Measurements from ENCODE around the gene GSTO1. TPM values are rescaled to one million over a fixed set of nuclear protein-coding genes. Genes with fewer than 3 reads are reported as not detected.

GSTO1 gene
- total RNA-seq, 1 donor from 2014 or later = 74.1 TPM

DNA sequence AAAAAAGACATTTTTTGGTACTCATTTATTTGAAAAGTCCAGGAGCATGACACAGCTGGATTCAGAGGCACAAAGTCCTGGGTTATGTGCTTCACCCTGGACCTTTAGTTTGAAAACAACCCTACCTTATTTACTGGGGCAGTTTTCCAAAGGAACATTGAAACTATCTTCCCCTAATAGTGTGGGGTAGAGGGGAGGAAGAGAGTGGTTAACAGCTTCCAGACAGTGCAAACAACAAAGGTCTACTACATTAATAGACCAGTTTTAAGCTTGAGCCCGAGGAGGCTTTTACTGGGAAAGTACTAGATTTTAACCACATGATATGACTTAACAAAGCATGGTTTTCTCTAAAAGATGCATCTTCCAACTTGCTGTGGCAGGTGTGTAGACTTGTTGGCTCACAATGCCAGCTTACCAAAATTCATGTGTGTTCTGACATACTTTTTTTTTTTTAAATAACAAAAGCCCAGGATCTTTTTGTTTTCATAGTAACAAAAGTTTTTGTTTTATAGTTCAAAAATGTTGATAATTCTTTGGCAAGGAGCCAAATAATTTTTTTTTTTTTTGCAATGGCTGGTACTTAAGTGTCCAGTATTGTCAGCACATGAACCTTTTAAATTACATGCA lies 1.8 kb downstream of the GSTO1 start:
- no peaks in the 10 kb centered on the region for H3K27me3 Mint-ChIP-seq
- peak overlapping the region; percentile 83 for H3K27ac Mint-ChIP-seq
- H3K36me3 Mint-ChIP-seq = peaks cover 16% of the 10 kb centered on the region
- TF ChIP-seq, protein P1, sequence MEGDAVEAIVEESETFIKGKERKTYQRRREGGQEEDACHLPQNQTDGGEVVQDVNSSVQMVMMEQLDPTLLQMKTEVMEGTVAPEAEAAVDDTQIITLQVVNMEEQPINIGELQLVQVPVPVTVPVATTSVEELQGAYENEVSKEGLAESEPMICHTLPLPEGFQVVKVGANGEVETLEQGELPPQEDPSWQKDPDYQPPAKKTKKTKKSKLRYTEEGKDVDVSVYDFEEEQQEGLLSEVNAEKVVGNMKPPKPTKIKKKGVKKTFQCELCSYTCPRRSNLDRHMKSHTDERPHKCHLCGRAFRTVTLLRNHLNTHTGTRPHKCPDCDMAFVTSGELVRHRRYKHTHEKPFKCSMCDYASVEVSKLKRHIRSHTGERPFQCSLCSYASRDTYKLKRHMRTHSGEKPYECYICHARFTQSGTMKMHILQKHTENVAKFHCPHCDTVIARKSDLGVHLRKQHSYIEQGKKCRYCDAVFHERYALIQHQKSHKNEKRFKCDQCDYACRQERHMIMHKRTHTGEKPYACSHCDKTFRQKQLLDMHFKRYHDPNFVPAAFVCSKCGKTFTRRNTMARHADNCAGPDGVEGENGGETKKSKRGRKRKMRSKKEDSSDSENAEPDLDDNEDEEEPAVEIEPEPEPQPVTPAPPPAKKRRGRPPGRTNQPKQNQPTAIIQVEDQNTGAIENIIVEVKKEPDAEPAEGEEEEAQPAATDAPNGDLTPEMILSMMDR (conservative IDR thresholded peaks at IDR 0.05) = no peak
- H3K9me3 Mint-ChIP-seq = no peaks in the 10 kb centered on the region
- H3K4me3 Mint-ChIP-seq = peak overlapping the region; percentile 98
- peaks cover 41% of the 10 kb centered on the region for H3K4me1 Mint-ChIP-seq (ENCODE audit: unreplicated experiment)
- no peak for DNase-seq (ENCODE audit: extremely low spot score, unreplicated experiment)

DNA sequence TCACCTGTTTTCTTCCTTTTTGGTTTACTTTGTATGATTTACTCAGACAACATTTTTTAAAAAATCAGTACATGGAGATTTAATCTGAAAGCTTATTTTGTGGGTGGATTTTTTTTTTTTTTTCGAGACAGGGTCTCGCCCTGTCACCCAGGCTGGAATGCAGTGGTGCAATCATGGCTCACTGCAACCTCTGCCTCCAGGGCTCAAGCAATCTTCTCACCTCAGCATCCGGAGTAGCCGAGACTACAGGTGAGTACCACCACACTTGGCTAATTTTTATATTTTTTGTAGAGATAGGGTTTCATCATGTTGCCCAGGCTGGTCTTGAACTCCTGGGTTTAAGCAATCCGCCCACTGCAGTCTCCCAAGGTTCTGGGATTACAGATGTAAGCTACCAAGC lies 2.5 kb downstream of the GSTO1 start:
- H3K27ac Mint-ChIP-seq = no peak overlapping the region
- peak overlapping the region; percentile 32 for H3K4me3 Mint-ChIP-seq
- no peaks in the 10 kb centered on the region for H3K9me3 Mint-ChIP-seq
- DNase-seq (ENCODE audit: extremely low spot score, unreplicated experiment) = no peak
- peaks cover 41% of the 10 kb centered on the region for H3K4me1 Mint-ChIP-seq (ENCODE audit: unreplicated experiment)
- no peaks in the 10 kb centered on the region for H3K27me3 Mint-ChIP-seq
- TF ChIP-seq, protein P1 (conservative IDR thresholded peaks at IDR 0.05) = no peak
- H3K36me3 Mint-ChIP-seq = peaks cover 16% of the 10 kb centered on the region

DNA sequence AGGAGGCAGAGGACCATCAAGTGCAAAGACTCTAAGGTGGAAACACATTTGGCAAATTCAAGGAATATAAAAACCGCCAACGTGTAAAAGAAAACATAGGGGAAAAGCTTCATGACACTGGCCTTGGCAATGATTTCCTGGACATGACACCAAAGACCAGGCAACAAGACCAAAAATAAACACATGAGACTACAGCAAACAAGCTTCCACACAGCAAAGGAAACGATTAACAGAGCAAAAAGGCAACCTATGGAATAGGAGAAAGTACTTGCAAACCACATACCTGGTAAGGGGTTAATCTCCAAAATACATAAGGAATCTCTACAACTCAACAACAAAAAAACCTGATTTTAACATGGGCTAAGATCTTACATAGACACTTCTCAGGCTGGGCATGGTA lies 3.5 kb downstream of the GSTO1 start:
- Mint-ChIP-seq H3K36me3 (peaks cover 16% of the 10 kb centered on the region), H3K9me3 (no peaks in the 10 kb centered on the region), H3K4me3 (no peak overlapping the region), H3K27ac (no peak overlapping the region), H3K4me1 (ENCODE audit: unreplicated experiment) (peaks cover 39% of the 10 kb centered on the region), H3K27me3 (no peaks in the 10 kb centered on the region)
- TF ChIP-seq, protein P1 (conservative IDR thresholded peaks at IDR 0.05) = no peak
- DNase-seq (ENCODE audit: extremely low spot score, unreplicated experiment) = no peak

DNA sequence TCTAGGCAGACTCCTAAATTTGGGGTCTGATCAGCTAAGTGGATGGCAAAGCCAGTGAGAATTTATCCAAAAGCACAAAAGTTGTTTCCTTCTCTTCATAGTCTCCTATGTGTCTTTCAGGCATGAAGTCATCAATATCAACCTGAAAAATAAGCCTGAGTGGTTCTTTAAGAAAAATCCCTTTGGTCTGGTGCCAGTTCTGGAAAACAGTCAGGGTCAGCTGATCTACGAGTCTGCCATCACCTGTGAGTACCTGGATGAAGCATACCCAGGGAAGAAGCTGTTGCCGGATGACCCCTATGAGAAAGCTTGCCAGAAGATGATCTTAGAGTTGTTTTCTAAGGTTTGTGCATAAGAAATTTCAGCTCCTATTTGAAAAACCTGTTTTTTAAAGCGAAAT lies 4.8 kb downstream of the GSTO1 start:
- Mint-ChIP-seq H3K4me1 (ENCODE audit: unreplicated experiment) (peaks cover 26% of the 10 kb centered on the region), H3K9me3 (no peaks in the 10 kb centered on the region), H3K27me3 (no peaks in the 10 kb centered on the region), H3K27ac (no peak overlapping the region), H3K36me3 (peaks cover 16% of the 10 kb centered on the region), H3K4me3 (no peak overlapping the region)
- TF ChIP-seq, protein P1 (conservative IDR thresholded peaks at IDR 0.05) = no peak
- DNase-seq (ENCODE audit: extremely low spot score, unreplicated experiment) = no peak

DNA sequence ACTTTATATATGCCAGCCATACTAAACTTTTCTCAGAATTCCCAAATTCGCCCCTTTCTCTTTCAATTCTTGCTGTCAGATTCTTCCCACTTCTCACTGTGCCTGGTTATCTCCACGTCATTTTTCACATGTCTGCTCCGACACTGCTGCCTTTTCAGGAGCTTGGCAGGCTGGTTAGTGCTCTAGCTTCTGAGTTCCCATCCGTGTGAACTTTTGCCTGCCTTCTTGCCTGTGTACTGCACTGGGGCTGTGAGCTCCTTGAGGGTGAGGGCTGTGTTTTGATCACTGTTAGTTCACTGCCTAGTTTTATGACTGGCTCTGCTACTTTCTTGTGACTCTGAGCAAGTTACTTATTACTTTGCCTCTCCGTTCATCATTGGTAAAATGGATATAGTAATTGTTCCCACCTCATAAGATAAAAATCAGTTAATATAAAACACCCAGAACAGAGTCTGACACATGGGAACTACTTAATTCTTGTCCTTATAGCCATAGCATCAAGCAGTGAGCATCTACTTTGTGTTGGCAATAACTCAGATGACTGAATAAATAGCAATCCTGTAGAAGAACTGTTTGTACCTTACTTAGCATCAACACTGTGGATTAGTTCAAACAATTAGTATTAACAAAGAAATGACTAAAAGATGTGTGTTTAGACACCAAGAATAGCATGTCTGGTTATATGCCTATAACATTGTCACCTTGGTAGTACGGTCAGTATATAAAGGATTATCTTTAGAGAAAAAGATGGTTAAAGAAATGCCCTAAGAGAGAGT lies 5.5 kb downstream of the GSTO1 start:
- H3K27ac Mint-ChIP-seq = no peak overlapping the region
- H3K36me3 Mint-ChIP-seq = peaks cover 16% of the 10 kb centered on the region
- peaks cover 25% of the 10 kb centered on the region for H3K4me1 Mint-ChIP-seq (ENCODE audit: unreplicated experiment)
- TF ChIP-seq, protein P1 (conservative IDR thresholded peaks at IDR 0.05) = no peak
- DNase-seq (ENCODE audit: extremely low spot score, unreplicated experiment) = no peak
- H3K4me3 Mint-ChIP-seq = no peak overlapping the region
- no peaks in the 10 kb centered on the region for H3K27me3 Mint-ChIP-seq
- no peaks in the 10 kb centered on the region for H3K9me3 Mint-ChIP-seq

All from type B pancreatic cell (in vitro differentiated cells).